HG02610 (cell line): ENCODE results near the gene PGF.

ENCODE experiments used
- ATAC-seq: cut with Tn5 transposase; IDR thresholded peaks from one replicate; pipeline ENCODE4 v1.9.1; 2021; ENCODE audit warnings: mild to moderate bottlenecking, moderate library complexity; ENCODE audit not compliant: unreplicated experiment

Gene PGF

GRCh38 chr14:74959596-74960180, 4.3 kb upstream of the PGF start:
- no peak for ATAC-seq

DNA sequence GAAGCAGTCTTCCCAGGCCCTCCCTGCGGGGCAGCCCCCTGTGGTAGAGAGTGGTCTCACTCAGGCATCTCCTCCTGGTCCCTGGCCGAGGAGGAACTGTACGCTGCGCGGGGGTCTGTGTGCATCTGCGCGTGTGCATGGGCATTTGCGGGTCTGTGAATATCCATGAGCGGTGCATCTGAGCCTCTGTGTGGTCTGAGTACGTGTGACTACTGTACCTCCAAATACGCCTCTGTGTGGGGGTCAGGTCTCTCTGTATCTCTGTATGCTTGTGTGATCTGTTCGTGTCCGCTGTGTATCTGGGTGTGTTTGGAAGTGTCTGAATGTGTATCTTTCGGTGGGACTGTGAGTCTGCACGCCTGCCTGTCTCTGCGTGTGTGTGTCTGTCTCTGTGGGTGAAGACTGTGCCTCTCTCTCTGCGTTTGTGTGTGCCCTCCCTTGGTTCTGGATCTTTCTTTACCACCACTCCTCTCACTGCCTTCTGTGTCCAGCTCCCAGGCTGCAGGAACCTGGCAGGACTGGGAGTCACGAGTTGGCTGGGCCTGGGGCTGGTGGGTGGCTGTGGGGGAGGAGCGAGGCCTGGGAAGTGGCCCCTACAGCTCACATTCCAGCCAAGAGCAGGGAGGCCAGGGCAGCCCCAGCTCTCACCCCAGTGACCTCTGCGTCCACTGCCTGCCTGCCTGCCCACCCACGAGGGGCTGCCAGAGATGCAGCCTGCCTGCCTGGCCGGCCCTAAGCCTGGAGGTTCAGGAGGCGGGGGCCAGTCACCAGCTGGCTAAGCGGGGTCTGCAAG, 1.1 kb upstream of the PGF start:
- ATAC-seq, result no peak

DNA sequence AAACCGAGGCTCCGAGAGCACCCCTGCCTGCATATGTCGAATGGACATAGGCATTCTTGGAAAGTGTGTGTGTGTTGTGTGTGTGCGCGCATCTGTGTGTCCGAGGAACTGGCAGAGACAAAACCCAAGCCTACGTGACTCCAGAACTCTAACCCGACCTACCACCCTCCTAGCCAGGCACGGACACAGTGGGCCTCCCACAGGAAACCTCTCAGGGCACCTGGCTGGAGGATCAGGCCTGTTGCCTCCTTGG, 556 bp upstream of the PGF start:
- ATAC-seq, result no peak

DNA sequence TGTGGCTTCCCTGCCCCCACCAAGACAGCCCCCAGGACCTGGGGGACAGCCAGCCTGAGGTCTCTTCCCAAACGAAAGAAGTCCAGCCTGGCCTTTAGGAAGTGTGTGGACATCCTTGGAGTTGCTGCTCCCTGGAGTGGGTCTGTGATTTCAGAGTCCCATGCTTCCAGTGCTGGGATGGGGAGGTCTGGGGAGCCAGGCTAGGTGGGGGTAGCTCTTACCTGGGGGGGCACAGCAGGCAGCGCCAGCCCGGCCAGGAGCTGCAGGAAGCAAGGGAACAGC, 509 bp downstream of the PGF start:
- ATAC-seq, result no peak

DNA sequence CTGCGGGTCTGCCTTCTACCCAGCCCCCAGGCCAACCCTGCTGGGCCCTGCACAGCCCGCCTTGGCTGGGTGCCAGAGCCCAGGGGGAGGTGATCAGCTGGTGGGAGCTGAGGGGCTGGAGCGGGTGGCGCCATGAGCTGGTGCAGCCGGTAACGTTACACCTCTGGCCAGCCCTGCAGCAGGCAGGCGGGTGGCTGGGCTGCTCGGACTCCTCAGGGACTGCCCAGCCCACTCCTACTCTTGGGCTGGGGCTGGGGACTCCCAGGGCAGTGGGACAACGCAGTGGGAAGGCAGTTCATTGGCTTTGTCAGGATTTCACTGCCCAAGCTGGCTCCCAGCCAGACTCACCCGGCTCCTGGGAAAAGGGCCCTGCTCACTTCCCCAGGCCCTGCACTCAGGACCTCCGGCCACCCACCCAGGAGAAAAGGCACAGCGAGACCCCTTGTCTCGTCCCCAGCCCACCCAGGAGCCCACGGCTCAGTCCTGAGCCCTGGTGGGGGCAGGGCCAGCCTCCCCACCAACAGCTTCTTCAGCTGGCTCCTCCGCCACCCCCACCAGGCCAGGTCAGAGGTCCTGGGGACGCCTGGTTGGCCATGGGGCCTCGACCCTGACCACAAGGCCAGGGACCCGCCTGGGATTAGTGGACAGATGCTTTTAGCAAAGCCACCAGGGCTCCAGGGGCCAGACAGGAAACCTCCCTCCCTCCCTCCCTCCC, 1.0 kb downstream of the PGF start:
- no peak for ATAC-seq

DNA sequence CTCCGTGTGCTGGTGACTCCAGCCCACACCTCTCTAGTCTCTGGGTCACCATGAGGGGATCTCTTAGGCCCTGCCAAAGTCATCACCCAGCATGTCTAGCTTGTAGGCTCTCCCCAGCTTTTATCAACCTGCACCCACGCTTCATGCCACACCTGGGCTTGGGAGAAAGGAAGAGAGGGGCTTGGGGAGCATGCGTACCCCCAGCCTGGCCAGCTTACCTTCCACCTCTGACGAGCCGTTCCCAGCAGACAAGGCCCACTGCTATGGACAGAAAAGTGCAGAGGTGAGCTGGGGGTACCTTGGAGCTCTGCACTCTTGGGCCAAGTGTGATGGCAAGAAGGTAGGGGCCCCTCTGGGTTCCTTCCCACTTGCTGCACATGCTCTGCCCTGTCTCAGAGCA, 1.7 kb downstream of the PGF start:
- no peak for ATAC-seq

GRCh38 chr14:74952697-74953484, 2.5 kb downstream of the PGF start:
- ATAC-seq, result no peak

- no peak for ATAC-seq
Observed at GRCh38 chr14:74952180-74952665, 3.2 kb downstream of the PGF start.

- ATAC-seq, result no peak
Observed at GRCh38 chr14:74951443-74952179, 3.8 kb downstream of the PGF start.

- no peak for ATAC-seq
Observed at GRCh38 chr14:74950795-74951442, 4.5 kb downstream of the PGF start.

DNA sequence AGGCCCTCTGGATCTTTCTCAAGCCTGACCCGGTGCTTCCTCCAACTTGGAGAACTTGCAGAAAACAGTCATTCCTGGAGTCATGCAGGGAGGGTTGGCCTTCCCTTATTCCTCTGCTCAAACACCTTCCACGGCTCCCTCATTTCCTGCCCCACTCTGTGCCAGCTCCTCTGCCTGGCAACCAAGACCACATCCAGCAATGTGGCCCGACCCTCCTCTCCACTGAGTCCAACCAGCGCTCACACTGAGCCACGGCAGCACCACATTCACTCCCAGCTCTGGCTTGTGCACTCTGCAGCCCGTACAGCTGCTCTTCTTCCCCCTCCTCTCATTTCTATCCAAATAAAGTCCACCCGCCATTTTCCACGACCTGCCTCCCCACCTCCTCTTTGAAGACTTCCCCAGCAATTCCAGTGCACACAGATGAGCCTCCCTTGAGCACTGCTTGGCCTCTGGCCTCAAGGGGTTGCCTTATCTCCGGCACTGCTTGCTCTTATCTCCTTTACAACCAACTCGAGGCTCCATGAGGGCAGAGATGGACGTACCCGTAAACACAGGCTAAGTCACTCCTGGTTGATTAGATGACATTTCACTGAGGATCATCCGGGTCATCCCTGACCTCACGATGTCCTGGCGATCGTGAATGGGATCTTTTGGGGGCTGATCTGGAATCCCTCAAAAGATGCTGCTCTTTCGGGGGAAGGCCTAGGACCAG, 5.4 kb downstream of the PGF start:
- no peak for ATAC-seq

DNA sequence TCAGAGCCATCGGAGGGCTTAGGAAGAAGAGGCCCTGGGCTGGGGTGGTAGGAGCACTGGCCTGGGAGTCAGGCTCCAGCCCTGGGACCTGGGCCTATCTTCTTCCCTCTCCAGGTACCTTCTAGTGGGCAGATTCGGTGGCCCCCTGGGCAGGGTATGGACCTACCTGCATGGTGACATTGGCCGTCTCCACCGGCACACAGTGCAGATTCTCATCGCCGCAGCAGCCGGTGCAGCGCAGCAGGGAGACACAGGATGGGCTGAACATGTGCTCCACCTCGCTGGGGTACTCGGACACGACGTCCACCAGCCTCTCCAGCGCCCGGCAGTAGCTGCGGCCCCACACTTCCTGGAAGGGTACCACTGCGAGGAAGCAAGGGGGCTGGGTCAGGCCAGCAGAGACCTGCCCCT, 6.2 kb downstream of the PGF start:
- no peak for ATAC-seq

DNA sequence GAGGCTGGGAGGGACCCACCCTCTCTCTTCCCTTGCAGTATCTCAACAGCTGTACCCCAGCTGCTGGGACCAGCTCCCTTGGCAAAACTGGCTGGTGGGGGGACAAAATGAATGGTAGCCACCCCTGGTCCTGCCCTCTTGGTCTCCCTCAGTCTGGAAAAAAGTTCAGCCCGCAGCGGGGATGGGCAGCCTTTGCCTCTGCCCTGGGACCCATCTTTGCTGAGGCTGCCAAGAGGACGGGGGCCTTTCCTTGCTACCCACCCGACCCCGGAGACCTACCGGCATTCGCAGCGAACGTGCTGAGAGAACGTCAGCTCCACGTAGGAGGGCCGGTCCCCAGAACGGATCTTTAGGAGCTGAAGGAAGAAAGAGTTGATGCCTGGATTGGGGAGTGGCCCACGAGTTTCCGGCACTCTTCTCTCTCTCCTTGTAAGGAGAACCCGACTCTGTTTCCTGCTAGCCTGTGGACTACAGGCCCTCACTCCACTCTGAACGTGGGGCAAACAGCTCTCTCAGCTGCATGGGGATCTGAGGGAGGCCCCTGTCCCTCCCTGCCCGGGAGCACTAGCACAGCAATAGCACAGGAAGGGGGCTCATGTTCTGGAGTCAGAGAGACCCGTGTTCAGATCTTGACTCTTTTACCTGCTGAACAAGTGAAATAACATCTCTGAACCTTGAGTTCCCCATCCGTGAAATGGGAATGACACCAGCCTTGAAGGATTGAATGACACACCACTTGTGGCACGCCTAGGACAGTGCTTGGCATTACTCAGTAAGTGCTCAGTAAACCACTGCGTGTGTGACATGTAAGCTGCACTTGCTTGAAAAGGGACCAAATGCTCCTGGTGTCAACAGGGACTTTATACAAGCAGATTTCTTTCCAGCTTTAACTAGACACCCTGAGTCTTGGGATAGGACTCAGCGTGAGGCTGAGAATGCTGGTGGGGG, 6.9 kb downstream of the PGF start:
- ATAC-seq, result no peak

DNA sequence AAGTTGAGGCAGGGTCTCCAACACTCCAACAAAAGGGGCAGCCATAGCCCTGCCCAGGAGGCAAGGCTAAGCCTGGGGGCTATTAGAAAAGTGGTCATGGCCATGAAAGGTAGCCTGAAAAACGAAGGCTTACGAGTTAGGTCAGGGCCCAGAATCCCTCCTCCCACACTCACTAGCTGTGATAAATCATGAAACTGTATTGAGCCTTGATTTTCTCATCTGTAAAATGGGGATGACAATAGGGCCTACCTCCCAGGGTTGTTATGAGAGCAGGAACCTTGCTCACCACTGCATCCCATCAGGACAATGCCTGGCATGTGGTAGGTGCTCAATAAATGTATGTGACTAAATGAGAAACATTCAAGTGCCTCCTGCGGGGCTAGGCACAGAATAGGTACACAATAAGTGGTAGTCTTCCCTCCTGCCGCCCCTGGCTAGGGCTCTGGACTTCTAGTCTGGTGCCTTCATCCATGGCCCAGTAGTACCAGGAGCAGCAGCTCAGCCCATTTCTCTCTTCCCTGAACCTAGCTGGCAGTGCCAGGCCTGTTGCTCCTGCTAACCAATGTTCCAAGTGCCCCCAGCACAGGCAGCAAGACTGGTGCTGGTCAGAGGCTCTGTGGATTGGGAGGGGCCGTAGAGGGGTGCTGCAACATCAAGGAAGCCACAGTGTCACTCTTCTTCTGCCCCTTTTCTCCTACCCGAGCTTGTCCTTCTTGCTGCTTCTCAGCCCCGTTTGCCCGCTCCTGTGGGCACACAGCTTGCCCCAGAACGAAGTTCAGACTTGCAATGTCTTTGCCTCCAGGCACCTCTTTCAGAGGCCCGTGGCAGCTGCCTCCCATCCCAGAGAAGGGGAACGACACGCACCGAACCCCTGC, 7.8 kb downstream of the PGF start:
- no peak for ATAC-seq

DNA sequence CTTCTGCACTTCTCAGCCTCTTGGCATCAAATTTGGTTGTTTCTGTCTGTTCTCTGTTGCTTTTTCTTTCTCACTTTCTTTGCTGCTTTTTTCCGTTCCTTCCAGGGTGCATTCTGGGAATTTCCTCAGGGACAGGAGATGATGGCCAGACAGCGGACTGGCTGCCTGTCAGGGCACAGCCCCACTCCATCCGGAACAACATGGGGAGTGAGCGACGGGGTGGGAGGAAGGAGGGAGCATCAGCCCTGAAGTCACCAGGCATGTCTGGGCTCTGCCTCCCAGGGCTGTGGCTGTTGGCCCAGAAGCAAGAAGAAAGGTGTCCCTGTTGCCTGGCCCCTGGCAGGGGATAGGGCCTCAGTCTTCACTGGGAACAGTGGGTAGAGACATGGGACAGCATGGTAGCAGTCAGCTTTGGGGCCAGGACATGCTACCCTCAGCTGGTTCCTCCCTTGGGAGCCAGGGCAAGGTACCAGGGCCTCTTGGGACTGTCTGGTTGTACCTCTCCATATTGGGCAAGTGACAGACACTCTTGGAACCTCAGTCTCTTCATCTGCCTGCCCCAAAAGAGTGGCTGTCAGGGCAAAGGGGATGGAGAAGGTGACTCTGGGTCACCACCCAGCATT, 8.6 kb downstream of the PGF start:
- ATAC-seq, result no peak

GRCh38 chr14:74945852-74946658, 9.3 kb downstream of the PGF start:
- peak; percentile 47 for ATAC-seq
